Stimulated activated CD4-positive, alpha-beta T cell treated with anti-CD3 and anti-CD28 coated beads, Interleukin-15, amount 100 ng/mL, for 48 hours (primary cell): ENCODE results near the gene ISOC1.

Experiments
- DNase-seq, 2 donors: peaks; one replicate each; pipeline ENCODE4 v3.0.0-alpha.2; 2020; ENCODE audit warnings: low read depth in 2 of 2

ISOC1 gene

GRCh38 chr5:129094087-129094923, at the start of gene ISOC1:
Gene ISOC1, plus strand, starts transcription at chr5:129094749. Its CDS starts 18 bp downstream, at chr5:129094767.
- DNase-seq: peak; percentile 77 to 92

- no peak for DNase-seq
These were observed 48.4 kb upstream of the ISOC1 start for GRCh38 chr5:129046151-129046550.

DNA sequence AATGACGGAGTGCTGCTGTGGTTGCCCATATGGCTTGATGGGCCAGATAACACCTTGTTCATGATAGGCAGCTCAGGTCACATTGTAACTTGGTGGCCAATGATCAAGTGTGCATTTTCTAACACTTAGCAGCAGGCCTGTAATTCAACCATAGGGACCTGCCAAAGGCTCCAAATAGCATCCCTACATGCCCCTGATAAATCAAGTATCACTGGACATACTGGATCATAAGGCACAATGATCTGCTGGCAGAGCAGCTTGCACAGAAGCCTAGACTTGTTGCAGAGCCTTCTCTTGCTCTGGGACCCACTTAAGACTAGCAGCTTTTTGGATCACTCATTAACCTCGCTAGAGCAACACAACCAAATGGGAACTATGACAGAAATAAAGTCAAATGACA, 46.0 kb upstream of the ISOC1 start:
- DNase-seq: no peak

- DNase-seq: no peak
These were observed 45.3 kb upstream of the ISOC1 start for GRCh38 chr5:129049126-129049799.

DNA sequence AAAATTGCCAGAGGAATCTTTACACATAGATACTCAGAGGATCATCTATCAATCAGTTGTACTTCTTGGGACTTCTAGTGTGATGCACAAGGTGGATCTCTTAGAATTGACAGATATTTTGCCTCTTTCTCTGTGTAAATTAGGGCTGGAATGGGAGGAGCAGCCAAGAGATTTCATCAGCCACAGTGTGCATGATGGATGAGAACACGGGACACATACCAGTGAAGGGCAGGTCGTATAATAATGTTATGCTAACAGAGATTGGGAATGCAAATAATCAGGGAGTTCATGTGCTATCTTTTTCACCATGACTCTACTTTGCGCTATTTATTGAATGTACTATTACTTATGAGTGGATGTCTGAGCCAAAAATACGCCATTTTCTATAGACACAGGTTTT, 43.3 kb upstream of the ISOC1 start:
- no peak for DNase-seq

DNA sequence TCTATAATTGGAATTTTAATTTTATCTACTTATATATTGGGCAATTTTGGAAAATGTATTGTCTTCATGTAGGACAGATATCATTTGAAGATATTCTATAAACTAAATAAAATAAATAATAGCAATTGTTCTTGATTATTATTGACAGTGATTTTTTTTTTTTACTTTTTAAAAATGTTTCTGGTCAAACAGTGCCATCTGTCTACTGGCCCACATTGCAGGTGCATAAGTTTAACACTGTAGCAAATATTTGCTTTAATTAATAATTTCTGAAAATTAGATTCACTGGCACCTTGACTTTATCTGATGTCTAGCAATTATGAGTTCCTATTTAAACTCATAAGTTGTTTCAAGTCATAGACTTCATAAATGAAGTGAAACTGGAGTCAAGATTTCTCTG, 41.1 kb upstream of the ISOC1 start:
- no peak for DNase-seq

- no peak for DNase-seq
These were observed 37.2 kb upstream of the ISOC1 start for GRCh38 chr5:129057329-129057728.

DNA sequence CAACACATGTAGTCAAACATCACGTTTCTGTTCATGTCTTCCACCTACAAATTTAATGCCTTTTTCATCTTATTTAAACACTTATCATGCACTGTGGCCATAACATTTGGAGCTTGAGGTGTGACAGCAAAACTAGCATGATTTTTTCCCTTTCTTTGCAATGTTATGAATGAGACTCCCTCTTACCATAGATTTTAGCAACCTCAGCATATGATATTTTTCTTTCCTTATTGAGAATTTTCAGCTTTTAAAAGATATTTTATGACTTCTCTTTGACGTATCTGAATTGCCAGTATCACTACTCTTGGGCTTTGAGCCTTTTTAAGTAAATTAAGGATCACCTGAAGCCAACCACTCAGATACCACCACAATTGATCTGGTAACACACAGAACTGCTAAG, 32.7 kb upstream of the ISOC1 start:
- DNase-seq: no peak

- no peak for DNase-seq
These were observed 31.0 kb upstream of the ISOC1 start for GRCh38 chr5:129063483-129064113.

DNA sequence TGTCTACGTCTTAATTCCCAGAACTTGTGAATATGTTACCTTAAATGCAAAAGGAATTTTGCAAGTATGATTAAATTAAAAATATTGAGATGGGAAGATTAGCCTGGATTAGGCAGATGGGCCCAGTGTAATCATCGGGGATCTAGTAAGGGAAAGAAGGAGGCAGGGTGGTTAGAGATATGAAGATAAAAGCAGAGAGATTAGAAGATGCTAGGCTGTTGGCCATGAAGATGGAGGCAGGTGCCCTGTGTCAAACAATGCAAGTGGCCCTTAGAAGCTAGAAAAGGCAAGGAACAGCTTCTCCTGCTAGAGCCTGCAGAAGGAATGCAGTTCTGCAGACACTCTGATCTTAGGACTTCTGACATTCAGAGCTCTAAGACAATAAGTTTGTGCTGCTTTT, 28.8 kb upstream of the ISOC1 start:
- DNase-seq: no peak

GRCh38 chr5:129067745-129068144, 26.8 kb upstream of the ISOC1 start:
- no peak for DNase-seq

DNA sequence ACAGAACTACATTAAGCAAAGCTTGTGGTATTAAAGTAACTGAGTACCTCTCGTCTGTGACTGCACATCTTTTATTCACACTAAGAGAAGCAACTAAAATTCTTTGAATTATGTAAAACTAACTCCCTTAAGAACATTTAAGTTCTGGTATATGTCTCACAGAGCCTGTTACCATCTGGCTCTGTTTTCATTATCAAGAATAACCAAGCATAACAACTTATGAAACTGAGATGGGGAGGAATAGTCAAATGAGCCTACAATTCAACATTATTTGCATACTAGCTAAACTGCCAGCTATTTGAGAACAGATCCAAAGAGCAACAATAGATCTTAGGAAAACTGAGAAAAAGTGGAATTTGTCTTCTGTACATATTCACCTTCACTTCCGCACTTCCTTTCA, 25.3 kb upstream of the ISOC1 start:
- DNase-seq: no peak

DNA sequence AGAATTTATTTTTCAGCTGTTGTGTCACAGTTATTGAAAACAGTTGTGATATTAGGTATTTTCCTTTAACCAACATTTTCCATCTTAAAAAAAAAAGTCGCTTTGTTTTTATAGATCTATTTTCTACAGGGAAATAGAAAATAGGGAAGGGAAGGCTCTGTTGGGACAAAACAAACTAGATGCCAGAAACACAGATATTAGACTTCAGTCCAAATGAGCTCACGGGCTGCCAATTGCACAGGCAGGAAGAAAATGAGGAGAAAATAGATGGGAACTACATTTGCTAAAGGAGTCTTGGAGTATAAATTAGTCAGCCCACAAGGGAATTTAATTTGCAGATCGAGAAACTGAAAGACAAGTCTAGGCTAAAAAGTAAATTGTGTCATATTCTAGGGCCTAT, 21.4 kb upstream of the ISOC1 start:
- DNase-seq: no peak

DNA sequence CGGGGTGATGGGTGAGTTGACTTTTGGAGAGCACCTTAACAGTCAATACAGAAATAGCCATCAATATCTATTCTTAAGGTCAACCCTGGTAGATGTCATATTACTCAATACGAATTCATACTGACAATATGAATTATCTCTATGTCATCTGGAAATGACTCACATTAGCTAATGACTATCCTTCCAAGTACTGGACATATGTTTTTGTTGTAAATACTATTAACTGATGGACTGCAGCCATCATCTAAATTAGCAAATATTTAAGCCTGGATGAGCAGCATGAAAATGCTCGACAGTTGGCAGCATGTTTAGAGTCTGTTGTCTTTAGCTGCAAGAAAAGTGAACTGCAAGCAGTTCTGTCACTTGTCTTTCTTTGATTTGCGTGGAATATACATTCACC, 19.6 kb upstream of the ISOC1 start:
- no peak for DNase-seq

DNA sequence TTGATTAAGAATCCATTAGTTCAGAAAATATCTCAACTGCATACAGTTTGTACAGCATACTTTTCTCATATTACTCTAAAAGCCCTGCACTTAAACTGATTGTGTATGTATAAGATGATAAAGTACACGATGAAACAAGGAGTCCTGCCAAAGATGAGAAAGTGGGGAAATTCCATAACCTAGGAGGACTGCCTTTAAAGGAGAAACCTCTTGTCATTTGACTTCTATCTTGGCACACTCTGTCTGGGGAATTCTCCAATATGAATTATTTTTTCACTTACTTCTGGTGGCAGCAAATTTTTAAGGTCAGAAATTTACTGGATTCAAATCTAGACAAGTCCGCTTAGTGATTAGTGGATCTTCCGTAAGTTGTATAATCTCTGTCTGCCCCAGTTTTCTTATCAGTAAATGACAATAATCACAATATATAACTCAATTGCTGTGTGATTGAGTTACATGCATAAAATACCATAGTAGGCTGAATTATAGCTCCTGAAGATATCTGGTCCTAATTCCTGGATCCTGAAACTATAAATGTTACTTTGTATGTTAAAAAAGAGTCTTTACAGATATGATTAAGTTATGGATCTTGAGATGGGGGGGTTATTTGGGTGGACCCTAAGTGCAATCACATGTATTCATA, 17.0 kb upstream of the ISOC1 start:
- DNase-seq: no peak

GRCh38 chr5:129078247-129078646, 16.3 kb upstream of the ISOC1 start:
- DNase-seq: no peak

GRCh38 chr5:129078660-129079059, 15.9 kb upstream of the ISOC1 start:
- no peak for DNase-seq

DNA sequence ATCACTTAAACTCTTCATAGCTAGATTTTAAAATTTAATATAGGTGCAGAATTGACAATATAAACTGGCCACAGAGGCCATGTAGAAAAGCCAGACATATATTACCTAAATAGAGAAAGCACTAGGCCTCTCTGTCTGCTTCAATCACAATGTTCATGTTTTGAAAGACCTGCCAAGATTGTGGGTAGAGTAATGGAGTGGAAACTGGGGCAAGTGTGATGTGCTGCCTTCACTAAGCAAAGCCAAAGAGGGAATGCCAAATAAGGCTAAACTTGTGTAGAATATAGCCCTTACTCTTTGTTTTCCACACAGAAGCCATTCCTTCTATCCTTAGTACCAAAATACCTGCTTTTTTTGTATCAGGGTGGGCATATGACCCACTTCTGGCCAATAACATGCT, 15.1 kb upstream of the ISOC1 start:
- no peak for DNase-seq

GRCh38 chr5:129080766-129081165, 13.8 kb upstream of the ISOC1 start:
- no peak for DNase-seq

- no peak for DNase-seq
These were observed 12.1 kb upstream of the ISOC1 start for GRCh38 chr5:129082225-129083136.
